ENCODE data around the gene TEX51.

TEX51 gene

DNA sequence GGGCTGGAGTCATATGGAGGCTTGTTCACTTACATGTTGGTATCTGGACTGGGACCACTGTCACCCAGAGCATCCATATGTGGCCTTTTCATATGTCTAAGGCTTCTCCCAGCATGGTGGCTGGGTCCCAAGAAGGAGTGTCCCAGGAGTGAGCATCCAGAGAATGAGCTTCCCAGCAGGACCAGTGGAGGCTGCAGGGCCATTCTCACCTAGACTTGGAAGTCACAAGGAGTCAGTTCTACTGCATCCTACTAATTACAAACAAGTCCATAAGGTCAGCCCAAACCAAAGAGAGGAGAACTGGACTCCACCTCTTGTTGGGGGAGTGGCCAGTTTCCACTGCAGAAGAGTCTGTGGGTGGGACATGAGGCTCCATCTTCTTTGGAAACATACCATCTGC, 5.1 kb upstream of the TEX51 start:
- DNase-seq (ENCODE audit: low spot score): no peak

DNA sequence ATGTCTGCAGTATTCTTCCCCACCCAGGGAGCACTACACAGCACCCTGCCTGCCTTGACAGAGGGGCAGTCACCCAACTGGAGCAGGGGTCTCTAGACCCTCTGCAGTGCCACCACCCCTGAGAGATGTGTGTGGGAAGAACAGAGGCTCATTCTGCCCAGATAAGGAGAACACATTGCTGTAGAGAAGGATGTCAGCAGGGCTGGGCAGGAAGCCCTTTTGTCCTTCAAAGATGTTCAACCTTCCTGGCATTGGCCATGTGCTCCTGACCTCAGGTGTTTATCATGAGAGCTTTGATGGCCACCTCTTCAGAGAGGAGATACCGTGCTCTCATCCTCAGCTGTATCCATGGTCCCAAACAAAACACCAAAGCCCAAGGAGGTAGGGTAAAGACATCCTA, 4.6 kb upstream of the TEX51 start:
- DNase-seq (ENCODE audit: low spot score): no peak

DNA sequence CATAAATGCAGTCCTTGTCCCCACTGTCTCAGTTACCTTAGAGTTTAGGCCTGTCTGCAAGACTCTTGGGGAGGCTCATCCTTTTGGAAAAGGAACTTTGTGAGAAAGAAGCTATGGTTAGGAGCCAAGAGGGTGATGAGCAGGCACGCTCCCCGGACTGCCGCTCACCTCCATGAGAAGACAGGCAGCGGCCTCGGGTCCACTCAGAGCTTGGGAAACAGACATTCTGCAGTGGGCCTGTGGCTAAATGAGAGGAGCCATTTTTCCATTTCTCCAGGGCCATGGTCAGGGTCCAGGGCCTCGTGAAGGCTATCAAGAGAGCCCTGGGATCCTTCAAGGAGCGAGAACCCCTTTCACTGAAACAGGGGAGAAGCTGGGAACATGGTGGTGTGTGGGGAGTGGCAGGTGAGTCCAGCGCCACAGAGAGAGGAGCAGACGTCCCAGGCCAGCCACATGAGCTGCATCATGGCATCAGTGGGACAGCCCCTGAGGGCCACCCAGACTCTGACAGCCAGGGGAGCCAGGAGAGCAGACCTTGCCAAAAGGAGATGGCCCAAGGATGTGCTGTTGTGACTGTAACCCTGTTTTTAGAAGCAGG, 4.0 kb upstream of the TEX51 start:
- no peak for DNase-seq (ENCODE audit: low spot score)

DNA sequence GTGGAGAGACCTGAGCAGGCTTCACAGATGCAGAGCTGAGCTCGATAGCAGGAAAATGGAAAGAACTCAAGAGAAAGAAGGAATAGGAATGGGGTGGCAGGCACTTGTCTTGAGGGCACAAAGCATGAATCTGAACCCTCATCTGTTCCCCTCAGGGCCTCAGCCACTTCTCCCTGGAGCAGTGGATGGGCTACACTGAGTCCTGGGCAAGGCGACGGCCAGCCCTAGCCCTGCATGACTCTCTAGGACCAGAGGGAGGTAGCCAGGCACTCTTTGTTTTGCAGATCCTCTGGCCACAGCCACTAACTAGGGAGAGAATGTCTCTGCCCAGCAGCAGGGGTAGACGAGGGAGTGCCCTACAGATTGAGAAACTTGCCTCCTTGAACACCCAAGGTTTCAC, 3.4 kb upstream of the TEX51 start:
- no peak for DNase-seq (ENCODE audit: low spot score)

DNA sequence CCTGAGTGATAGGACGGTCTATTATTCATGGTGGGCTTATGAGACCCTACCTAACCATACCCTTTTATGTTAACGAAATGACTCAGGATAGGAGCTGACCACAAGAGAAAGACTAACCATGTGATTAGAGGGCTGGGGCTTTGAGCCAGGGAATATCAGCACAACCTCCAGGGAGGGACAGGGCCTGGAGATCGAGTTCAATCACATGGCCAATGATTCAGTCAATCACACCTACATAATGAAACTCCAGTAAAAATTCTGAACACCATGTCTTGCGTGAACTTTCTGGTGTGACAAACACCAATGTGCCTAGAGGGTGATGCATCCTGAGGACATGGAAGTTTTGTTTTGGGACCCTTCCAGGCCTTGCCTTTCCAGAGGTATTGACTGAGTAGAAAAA, 2.2 kb upstream of the TEX51 start:
- no peak for DNase-seq (ENCODE audit: low spot score)

DNA sequence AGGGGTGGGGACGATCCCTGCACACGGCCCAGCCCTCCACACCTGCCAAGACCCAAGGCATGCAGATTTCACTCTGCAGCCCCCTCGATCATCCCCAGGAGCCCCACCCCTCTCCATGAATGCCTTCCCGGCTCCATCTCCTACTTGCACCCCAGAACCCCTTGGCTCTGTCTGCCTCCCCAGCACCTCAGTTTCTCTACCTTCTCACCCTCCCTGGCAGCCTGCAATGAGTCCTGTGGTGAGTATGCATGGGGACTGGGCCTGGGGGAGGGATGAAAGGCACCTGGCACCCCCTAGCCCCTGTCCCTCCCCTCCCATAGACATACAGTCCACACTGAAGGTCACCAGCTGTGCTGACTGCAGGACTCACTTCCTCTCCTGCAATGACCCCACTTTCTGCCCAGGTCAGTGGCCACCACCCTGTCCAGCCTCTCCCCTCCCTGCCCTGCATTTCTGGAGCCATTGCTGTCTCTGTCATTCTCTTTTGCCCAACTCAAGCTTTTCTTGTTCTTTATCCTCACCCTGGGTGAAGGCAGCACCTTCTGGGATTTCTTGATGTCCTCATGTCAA, 1.0 kb downstream of the TEX51 start:
- DNase-seq (ENCODE audit: low spot score): no peak

DNA sequence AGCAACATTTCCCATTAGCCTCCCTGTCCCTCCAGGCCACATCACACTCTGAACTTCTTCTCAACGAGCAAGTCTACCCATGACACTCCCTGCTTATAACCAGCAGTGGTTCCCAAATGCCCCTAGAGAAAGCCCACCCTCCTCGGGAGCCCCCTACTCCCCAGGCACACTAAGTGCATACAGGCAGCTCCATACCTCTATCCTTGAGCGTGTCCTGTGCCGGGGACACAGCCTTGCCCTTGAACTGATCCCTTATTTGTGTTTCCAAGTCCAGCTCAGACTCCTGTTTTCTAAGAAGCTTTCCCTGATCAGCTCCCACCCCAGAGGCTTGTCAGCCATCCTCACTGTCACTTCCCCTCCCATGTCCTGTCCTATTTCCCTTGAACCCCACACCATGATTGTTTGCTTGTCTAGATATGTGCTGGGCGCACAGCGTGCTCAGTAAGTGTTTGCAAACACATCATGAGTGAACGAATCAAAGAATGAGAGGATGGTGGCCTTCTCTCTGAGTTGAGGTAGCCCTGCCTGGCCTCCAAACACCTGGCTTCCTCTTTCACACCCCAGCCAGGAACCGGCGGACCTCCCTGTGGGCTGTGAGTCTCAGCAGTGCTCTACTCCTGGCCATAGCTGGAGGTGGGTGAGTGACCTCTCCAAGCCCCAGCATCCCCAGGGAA, 2.1 kb downstream of the TEX51 start:
- no peak for DNase-seq (ENCODE audit: low spot score)

DNA sequence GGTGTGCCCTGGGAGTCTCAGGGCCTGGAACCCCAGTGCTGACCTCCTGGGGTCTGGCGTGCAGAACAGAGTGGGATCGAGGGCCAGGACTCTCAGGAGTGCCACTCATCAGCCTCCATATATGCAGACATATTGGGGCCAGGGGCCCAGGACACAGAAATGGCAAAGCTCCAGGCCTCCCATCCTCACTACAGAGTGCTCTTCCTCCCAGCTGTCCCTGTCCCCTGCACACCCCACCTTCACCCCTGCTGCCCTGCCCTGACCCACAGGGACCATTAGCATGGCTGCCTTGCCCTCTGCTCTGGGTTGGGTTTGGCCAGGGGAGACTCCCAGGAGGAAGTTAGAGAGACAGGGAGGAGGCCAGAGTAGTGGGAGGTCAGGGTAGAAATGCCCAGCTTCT, 2.8 kb downstream of the TEX51 start:
- no peak for DNase-seq (ENCODE audit: low spot score)

DNA sequence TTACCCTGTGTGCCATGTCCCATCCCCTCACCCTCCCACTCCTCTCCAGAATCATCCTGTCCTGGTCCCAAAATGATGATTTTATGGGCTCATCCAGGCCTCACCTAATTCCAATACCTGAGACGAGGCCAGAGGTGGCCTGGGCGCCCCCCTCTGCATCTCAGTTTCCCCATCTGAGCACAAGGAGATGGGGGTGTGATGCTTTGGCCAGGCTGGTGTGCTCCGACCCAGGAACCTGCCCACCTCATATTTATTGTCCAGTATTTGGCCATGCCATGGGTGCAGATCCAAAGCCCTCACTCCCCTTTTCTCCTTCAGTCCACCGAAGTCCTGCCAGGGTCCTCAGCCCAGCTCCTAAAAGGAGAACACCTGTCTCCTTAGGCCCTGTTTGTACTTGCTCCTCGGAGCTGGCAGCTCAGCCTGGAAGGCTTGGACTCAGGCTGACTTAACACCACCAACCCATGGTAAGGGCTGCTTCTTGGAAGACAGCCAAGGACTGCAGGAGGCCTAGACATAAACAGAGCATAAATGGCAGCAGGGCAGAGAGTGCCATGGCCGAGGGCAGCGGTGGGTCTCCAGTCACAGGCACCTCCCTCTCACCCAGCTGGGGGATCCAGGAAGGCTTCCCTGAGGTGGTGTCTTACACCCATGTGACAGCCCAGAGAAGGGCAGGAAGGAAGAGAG, 3.6 kb downstream of the TEX51 start:
- no peak for DNase-seq (ENCODE audit: low spot score)

DNA sequence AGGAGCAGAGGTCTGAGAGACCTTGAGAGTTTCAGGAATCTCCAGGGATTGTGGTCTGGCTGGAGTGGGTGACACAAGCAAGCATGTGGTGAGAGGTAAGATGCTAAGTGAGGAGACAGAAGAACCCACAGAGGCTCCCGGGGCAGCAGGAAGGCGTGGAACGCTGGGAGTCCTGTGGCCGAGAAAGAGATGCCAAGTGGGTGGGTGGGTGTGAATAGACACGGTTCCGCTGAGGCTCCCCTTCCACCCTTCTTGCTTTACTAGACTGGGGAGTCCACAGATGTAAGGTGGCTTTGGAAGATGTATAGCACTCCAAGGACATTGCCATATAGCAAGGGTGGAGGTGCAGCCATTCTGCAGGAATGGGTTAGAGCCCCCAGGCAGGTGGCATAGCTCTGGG, 4.2 kb downstream of the TEX51 start:
- no peak for DNase-seq (ENCODE audit: low spot score)

DNA sequence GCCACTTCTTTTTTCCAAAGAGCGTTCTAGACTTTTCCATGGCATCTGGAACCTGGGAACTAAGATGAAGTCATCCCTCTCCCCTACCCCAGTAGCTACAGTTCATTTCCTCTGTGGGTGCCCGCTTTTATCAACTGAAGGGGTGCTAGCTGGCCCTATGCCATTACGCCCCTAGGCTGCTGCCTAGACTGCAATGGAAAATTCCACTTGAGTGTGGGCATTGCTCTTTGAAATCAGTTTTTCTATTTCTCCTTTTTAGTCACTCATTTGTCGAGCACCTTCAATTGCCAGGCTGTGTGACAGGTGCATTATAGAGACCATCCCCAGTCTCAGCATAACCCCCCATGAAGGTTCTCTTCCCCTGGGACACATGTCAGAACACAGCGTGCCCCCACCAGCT, 7.3 kb downstream of the TEX51 start:
- no peak for DNase-seq (ENCODE audit: low spot score)

DNA sequence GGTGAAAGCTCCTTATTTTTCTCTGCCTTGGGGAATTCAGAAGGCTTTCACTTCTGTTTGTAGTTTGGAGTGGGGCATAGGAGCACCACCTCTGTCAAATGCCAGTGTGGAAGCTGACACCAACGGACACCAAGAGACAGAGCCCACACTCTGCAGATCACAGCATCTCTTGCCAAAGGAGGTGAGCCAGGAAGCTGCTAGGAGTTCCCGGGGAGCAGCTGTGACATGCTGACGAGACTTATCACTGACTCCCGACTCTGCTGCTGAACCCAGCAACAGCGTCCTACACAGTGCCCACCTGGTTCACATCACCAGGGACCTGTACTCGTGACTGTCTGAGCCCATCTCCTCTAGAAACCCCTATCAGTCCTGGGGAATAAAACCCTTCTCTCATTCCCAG, 8.1 kb downstream of the TEX51 start:
- no peak for DNase-seq (ENCODE audit: low spot score)

DNA sequence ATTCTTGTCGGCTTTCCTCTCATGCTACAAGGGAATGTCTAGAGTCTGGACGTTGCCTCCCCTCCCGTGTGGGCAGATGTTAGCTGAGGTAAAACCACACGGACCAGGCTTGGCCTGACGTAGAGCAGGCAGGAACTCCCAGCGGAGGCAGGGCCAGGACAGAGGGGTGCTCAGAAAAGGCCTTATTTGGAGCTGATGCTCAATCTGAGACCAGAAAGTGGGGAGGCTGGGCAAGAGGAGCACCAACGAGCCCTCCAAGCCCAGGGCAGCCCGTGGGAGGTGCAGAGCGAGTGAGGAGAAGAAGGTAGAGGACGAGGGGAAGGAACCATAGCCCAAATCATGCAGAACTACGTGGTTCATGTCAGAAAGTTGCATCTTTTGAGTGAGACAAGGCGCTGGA, 9.0 kb downstream of the TEX51 start:
- no peak for DNase-seq (ENCODE audit: low spot score)

DNA sequence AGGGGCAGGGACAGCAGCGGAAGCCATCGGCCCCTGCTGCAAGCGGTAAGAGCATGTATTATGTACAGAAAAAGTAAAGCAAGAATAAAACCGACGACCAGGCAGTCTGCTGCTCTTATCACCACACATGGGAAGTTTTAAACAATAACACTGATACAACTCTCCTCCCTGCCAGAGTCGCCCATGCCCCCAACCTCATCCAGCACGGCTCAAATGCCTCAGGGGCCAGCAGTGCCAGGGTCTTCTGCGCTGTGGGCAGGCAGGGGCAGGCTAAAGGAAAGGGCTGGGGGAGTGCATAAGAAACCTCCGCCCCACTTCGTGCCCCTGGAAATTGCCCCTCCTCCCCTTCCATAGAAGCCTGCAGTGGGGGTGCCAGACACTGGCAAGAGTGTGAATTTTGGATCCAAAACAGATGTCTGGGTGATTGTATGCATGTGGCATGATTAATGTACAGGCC, 10.1 kb downstream of the TEX51 start:
- DNase-seq (ENCODE audit: low spot score): no peak

DNA sequence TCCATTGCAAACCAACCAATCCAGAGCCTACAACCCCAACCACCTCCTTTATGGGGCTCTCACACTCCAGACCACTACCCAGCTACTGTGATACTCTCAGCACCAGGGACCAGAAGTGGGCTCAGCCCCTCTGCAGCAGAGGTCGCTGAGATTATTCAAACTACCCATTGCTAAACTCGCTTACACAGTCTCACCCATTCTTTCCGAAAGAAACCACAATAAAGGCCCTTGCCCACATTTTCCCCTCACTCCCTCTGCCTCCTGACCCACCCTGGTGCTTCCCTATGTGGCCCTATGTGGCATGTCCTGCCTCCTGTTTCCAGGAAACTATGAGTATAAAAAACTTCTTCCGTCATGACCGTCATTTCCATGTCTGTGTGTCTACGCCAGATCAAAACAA, 10.7 kb downstream of the TEX51 start:
- DNase-seq (ENCODE audit: low spot score): no peak

DNA sequence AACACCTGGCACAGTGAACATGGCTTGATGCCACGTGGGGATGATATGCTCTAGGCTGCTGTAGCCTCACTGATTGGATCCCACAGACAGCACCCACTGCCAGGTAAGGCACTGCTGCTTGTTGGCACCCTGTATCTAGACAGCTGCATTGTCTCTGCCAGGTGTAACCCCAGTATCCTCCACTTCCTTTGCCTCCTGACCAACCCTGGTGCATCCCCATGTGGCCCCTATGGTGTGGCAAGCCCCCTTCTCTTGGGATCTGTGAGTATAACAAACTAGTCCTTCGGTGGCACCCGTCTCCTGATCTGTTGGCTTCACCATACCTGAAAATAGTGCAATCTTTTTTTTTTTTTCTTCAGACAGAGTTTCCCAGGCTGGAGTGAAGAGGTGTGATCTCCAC, 11.1 kb downstream of the TEX51 start:
- no peak for DNase-seq (ENCODE audit: low spot score)

DNA sequence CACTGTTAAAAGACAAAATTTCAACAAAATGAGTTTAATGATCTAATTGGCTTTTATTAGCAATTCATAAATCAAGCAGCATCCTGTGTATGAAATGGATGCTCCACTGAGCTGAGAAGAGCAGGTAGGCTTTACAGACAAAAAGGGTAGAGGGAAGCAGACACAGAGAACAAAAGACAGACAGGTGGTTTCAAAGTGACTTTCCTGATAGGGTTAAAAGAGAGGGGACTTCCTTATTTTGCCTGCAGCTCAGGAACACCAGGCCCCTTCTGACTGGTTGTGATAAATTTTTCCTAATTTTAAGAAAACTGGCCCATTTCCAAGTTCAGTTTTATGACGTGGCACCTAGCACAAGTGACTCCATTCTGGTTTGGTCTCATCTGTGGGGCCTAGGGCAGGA, 11.9 kb downstream of the TEX51 start:
- no peak for DNase-seq (ENCODE audit: low spot score)

DNA sequence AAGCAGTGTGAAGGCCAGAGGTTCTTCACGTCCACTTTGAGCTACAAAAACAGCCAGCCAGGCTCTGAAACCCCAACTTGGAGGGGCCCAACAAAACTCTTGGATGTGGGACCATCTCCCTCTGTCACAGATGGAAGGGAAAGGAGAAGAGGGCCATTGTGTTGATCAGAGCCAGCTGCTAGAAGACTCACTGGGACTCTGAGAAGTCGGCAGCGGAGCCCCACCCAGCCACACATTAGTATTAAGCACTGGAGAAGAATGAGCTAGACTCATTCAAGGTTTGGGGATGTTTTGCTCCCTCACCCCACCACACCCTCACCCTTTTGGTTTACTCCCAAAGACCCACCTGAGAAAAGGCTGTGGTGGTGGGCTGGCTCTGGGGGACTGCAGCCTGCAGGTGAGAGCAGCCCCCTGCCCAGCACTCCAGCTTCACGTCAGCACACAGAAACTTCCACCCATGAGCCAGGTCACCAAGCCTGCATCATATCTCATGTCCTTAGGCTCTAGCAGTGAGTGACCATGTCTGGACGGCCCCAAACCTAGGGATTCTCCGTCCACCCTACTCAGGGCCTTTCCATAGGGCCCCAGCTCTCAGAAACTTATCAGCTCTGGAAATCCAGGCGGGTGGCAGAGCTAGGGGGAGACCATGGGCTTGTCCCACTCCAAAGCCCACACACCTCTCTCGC, 12.6 kb downstream of the TEX51 start:
- DNase-seq (ENCODE audit: low spot score): no peak

DNA sequence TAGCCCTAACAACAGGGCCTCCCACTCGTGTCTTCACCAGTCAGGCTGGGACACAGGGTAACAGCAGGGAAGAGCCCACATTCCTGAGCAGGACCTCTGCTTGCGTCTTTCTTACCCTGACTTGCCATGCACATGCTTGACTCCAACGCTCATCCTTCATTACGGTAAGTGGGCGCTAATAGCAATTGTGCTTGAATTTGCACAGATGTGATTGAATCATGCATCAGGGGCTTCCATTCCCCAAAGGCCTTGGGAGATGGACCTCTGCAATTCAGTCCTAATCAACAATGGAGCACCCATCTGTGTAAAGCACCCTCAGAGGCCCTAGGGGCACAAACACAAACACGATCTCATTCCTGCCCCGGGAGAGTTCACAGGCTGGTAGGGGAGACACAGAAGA, 13.5 kb downstream of the TEX51 start:
- no peak for DNase-seq (ENCODE audit: low spot score)

DNA sequence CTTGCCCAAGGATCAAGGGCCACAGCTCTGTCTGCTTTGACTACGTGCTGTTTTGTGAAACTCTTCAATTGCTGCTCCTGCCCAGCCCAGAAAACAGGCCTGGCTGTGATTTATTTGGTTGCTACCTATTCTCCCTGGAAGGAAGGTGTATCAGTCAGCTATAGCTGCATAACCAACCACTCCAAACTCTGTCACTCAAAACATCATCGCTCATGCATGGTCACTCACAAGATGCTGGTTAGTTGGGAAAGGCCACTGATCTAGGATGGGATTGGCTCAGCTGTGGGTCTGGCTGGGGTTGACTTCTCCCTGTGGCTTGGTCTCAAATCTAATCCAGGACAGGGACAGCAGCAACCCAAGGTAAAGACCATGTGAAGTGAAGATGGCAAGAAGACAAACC, 14.6 kb downstream of the TEX51 start:
- no peak for DNase-seq (ENCODE audit: low spot score)

DNA sequence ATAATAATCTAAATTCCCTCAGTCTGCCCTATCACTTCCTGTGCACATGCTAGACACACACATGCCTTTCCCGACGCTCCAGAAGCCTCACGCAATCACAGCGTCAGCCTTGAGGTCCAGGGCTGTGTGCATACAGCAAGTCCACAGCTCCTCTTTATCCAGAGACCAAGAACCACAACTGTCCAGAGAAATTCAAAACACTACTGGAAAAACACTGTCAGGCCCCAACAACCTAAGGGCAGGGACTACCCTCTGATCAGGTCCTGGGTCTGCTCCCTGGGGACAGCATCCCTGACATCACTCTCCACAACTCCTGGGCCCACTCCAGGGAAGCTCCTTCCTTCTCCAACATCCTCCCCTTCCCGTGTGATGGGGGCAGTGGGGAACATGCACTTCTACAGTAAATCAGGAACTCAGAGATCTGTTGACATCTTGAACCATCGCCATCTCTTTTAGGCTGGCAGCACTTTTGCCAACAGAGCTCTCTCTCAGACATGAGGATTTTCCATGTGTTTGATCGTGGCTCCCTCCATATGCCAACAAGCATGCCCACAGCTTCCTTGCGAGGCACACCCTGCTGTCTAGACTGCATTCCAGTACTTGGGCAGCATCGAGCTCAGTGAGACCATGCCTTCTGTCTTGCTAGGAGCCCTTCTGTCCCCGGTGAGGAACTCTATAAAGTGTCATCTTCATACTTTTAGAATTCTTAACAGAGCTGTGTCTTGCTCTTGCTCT, 15.4 kb downstream of the TEX51 start:
- no peak for DNase-seq (ENCODE audit: low spot score)
